ENCODE measurements around the gene TNFRSF1B. TPM values are rescaled to one million over a fixed set of nuclear protein-coding genes. Genes with fewer than 3 reads are reported as not detected.

The TNFRSF1B gene
- total RNA-seq, result 100 to 1,000 TPM; 218 to 255 (median 229) TPM

DNA sequence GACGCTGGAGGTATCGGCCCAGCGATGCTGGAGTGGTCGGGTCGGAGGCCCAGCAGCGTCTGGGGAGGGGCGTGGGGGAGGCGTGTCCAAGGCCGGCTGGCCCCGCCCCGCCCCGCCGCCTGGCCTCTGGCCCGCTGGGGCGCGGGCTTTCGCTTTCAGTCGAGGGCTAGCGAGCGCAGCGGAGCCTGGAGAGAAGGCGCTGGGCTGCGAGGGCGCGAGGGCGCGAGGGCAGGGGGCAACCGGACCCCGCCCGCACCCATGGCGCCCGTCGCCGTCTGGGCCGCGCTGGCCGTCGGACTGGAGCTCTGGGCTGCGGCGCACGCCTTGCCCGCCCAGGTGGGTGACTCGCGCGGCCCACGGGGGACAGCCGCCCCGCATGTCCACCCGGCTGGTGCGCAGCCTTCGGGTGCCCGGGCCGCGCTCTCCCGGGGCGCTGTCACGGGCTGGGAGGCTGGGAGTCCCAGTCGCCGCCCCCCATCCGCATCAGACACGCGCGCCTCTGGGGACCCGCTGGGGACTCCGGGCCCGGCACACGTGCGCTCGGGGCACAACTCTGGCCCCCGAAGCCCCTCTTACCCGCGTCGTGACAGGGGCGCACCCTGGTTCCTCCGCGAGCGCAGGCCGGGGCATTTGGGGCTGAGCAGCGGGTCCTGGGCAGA, at the start of gene TNFRSF1B:
TNFRSF1B (plus strand) TSS at position 158 of the 659 bp plus-strand sequence; CDS start at position 259, 101 bp downstream.
- peaks cover 5% of the 10 kb centered on the region for H3K9me3 Mint-ChIP-seq
- H3K27me3 Mint-ChIP-seq (ENCODE audit: low read depth), result no peaks in the 10 kb centered on the region
- peaks cover 64% of the 10 kb centered on the region for H3K4me1 Mint-ChIP-seq (ENCODE audit: low read depth)
- ATAC-seq, result peak; percentile 72 to 74
- peaks cover 30% of the 10 kb centered on the region for H3K36me3 Mint-ChIP-seq (ENCODE audit: insufficient read depth)
- peak within 1 kb of the TSS; percentile 100 for H3K4me3 Mint-ChIP-seq
- DNase-seq, result peak; percentile 70

- DNase-seq, result no peak
- no peak for ATAC-seq
- Mint-ChIP-seq H3K36me3 (ENCODE audit: insufficient read depth) (peaks cover 2% of the 10 kb centered on the region), H3K4me1 (ENCODE audit: low read depth) (peaks cover 38% of the 10 kb centered on the region), H3K4me3 (no peak overlapping the region), H3K9me3 (peaks cover 4% of the 10 kb centered on the region), H3K27me3 (ENCODE audit: low read depth) (no peaks in the 10 kb centered on the region)
These were observed 45.4 kb upstream of the TNFRSF1B start for GRCh38 chr1:12121212-12122003.

DNA sequence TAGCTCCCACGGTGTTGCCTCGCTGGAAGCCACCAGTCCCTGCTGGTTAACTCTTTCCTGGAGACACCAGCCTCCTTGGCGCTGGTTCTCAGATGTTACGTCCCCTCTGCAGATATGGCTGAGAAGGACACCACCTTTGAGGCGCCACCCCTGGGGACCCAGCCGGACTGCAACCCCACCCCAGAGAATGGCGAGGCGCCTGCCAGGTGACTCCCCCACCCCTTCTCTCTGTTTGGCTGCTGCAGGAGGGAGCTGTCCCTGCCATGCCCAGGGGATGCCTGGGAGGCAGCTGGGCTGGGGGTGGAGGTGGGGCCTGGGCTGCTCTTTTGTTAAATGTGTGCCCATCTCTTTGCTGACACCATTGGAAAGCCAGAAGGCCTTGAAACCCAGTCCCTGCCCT, 43.6 kb upstream of the TNFRSF1B start:
- H3K36me3 Mint-ChIP-seq (ENCODE audit: insufficient read depth), result peaks cover 2% of the 10 kb centered on the region
- peaks cover 4% of the 10 kb centered on the region for H3K9me3 Mint-ChIP-seq
- DNase-seq, result no peak
- peaks cover 52% of the 10 kb centered on the region for H3K4me1 Mint-ChIP-seq (ENCODE audit: low read depth)
- no peak for ATAC-seq
- no peak overlapping the region for H3K4me3 Mint-ChIP-seq
- no peaks in the 10 kb centered on the region for H3K27me3 Mint-ChIP-seq (ENCODE audit: low read depth)

- Mint-ChIP-seq H3K36me3 (ENCODE audit: insufficient read depth) (peaks cover 2% of the 10 kb centered on the region), H3K9me3 (peaks cover 4% of the 10 kb centered on the region), H3K4me1 (ENCODE audit: low read depth) (peaks cover 49% of the 10 kb centered on the region), H3K4me3 (no peak overlapping the region), H3K27me3 (ENCODE audit: low read depth) (no peaks in the 10 kb centered on the region)
- DNase-seq, result peak; percentile 82
- peak in 1 of 2 donors; percentile 41 for ATAC-seq
These were observed 41.9 kb upstream of the TNFRSF1B start for GRCh38 chr1:12124693-12125421.

DNA sequence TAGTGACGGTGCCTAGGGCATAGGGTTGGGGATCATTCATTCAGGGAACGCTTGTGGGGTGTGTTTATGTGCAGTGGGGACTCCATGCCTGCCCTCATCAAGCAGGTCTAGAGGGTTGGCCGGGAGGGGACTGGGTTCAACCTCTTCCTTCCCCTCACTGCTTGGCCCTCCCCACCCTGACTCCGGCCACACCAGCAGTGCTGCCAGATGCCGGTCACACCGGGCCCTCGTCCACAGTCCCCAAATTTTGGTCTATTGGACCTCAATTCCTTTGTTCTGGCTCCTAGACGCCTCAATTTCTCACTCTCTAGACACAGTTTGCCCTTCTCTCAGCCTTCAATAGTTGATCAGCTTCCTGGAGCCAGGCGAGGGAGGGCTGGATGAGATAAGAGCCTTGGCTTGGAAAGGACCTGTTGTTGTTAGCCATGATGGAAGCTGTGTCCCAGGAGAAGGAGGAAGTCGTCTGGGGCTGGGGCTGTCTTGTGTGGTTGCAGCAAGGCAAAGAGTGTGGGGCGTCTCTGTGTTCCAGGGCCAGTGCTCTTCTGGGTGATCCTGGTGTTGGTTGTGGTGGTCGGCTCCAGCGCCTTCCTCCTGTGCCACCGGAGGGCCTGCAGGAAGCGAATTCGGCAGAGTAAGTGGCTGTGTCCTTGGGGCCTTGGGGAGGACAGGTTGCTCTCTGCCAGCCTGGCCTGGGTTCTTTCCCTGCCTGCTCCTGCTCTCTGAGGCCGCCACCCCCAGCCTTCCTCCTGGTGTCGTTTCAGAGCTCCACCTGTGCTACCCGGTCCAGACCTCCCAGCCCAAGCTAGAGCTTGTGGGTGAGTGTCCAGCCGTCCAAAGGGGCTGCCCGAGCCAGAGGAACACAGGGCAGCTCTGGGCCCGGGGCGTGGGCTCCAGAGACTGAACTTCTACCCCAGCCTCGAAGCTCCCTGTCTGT, 41.1 kb upstream of the TNFRSF1B start:
- Mint-ChIP-seq H3K4me1 (ENCODE audit: low read depth) (peaks cover 45% of the 10 kb centered on the region), H3K9me3 (no peaks in the 10 kb centered on the region), H3K4me3 (no peak overlapping the region)

GRCh38 chr1:12126781-12127180, 40.0 kb upstream of the TNFRSF1B start:
- no peaks in the 10 kb centered on the region for H3K27me3 Mint-ChIP-seq (ENCODE audit: low read depth)
- DNase-seq (no peak), ATAC-seq (peak; percentile 2)
- no peaks in the 10 kb centered on the region for H3K9me3 Mint-ChIP-seq
- H3K4me1 Mint-ChIP-seq (ENCODE audit: low read depth), result peaks cover 36% of the 10 kb centered on the region
- no peak overlapping the region for H3K4me3 Mint-ChIP-seq
- H3K36me3 Mint-ChIP-seq (ENCODE audit: insufficient read depth), result no peaks in the 10 kb centered on the region

More for the DNA sequence above, 41.1 kb upstream of the TNFRSF1B start:
- H3K27me3 Mint-ChIP-seq (ENCODE audit: low read depth), result no peaks in the 10 kb centered on the region
- no peaks in the 10 kb centered on the region for H3K36me3 Mint-ChIP-seq (ENCODE audit: insufficient read depth)
- no peak for DNase-seq
- no peak for ATAC-seq

DNA sequence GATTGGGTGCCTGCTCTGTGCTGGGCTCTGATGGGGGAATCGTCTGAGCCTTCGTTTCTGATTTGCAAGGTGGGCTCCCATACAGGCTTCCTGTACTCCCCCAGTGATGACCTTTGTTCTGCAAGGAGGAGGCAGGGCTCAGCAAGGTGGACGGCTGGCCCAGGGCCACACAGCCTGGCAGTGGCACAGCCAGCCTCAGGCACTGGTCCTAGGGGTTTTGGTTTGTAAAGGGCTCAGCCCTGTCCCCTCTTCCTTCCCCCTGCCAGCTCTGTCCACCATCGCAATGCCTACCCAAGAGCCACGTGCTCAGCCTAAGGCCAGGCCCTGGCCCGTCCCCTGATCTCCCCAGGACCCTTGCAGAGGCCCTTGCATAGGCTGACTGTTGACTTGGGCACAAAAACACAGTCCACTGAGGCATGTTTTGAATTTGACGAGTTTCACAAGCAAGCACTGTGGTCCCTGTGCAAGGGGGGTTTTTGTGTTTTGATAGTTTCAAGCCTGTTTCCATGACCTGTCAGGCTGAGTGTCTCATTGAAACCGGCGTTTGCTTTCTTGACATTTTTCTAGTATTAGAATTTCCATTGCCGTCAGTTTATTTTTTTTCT, 39.5 kb upstream of the TNFRSF1B start:
- ATAC-seq (peak; percentile 80 to 89), DNase-seq (no peak)
- Mint-ChIP-seq H3K9me3 (no peaks in the 10 kb centered on the region), H3K4me1 (ENCODE audit: low read depth) (peaks cover 40% of the 10 kb centered on the region), H3K4me3 (peak overlapping the region; percentile 11), H3K36me3 (ENCODE audit: insufficient read depth) (no peaks in the 10 kb centered on the region), H3K27me3 (ENCODE audit: low read depth) (no peaks in the 10 kb centered on the region)

- DNase-seq (no peak), ATAC-seq (no peak)
- Mint-ChIP-seq H3K4me1 (ENCODE audit: low read depth) (peaks cover 48% of the 10 kb centered on the region), H3K9me3 (no peaks in the 10 kb centered on the region), H3K36me3 (ENCODE audit: insufficient read depth) (no peaks in the 10 kb centered on the region), H3K4me3 (no peak overlapping the region), H3K27me3 (ENCODE audit: low read depth) (no peaks in the 10 kb centered on the region)
These were observed 38.7 kb upstream of the TNFRSF1B start for GRCh38 chr1:12128120-12128519.

DNA sequence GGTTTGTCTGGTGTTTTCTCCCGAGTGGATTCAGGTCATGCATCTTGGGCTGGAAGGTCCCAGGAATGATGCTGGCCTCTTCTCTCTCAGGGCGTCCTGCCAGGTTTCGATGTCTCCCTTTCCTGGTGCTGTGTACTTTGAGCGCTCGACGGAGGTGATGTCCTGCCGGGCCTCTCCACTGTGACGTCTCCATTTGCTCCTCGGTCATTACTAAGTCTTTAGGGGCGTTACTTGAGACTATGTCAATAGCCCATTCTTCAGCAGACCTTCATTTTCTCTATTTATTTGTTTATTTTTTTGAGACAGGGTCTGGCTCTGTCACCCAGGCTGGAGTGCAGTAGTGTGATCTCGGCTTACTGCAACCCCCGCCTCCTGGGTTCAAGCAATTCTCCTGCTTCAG, 37.2 kb upstream of the TNFRSF1B start:
- H3K27me3 Mint-ChIP-seq (ENCODE audit: low read depth), result no peaks in the 10 kb centered on the region

GRCh38 chr1:12130466-12131130, 36.2 kb upstream of the TNFRSF1B start:
- Mint-ChIP-seq H3K36me3 (ENCODE audit: insufficient read depth) (no peaks in the 10 kb centered on the region), H3K4me3 (no peak overlapping the region), H3K4me1 (ENCODE audit: low read depth) (peaks cover 51% of the 10 kb centered on the region), H3K9me3 (no peaks in the 10 kb centered on the region), H3K27me3 (ENCODE audit: low read depth) (no peaks in the 10 kb centered on the region)
- ATAC-seq, result no peak
- no peak for DNase-seq

More for the DNA sequence above, 37.2 kb upstream of the TNFRSF1B start:
- Mint-ChIP-seq H3K36me3 (ENCODE audit: insufficient read depth) (no peaks in the 10 kb centered on the region), H3K4me1 (ENCODE audit: low read depth) (peaks cover 59% of the 10 kb centered on the region), H3K9me3 (no peaks in the 10 kb centered on the region), H3K4me3 (no peak overlapping the region)
- DNase-seq (no peak), ATAC-seq (no peak)

DNA sequence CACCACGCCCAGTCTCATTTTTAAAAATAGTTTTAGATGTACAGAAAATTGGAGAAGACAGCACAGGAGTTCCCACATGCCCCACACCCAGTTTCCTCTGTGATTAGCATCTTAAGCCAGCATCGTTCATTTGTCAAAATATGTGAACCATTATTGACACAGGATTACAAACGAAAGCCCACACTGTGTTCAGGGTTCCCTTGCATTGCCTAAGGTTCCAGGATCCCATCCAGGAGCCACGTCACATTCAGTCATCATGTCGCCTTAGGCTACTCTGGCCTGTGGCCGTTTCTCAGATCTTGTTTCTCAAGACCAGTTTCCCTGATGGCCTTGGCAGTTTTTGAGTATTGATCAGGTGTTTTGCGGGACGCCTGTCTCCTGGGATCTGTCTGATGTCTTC, 34.7 kb upstream of the TNFRSF1B start:
- no peak overlapping the region for H3K4me3 Mint-ChIP-seq
- no peaks in the 10 kb centered on the region for H3K9me3 Mint-ChIP-seq
- no peak for ATAC-seq
- no peak for DNase-seq
- H3K36me3 Mint-ChIP-seq (ENCODE audit: insufficient read depth), result no peaks in the 10 kb centered on the region
- no peaks in the 10 kb centered on the region for H3K27me3 Mint-ChIP-seq (ENCODE audit: low read depth)
- peaks cover 39% of the 10 kb centered on the region for H3K4me1 Mint-ChIP-seq (ENCODE audit: low read depth)

GRCh38 chr1:12134716-12135115, 32.1 kb upstream of the TNFRSF1B start:
- ATAC-seq, result no peak
- Mint-ChIP-seq H3K36me3 (ENCODE audit: insufficient read depth) (no peaks in the 10 kb centered on the region), H3K27me3 (ENCODE audit: low read depth) (no peaks in the 10 kb centered on the region)

DNA sequence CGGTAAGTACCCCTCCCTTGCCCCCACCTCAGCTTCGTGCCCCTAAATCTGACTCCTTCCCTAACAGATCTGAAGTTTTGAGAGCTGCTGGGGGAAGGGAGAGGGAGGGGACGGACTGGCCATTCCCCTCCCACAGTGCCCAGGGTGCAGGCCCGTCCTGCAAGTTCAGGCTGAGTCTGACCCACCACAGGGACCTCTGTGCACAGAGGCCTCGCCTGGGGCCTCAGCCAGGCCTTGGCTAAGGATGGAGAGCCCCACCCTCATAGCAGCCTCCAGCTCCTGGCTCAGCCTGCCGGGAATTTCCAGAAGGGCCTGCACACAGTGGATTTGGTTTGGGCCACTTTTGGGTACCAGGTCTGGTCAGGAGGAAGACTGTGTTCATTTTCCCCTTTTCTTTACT, 31.2 kb upstream of the TNFRSF1B start:
- H3K4me1 Mint-ChIP-seq (ENCODE audit: low read depth), result peaks cover 37% of the 10 kb centered on the region
- DNase-seq, result no peak
- no peaks in the 10 kb centered on the region for H3K36me3 Mint-ChIP-seq (ENCODE audit: insufficient read depth)
- H3K4me3 Mint-ChIP-seq, result no peak overlapping the region
- H3K9me3 Mint-ChIP-seq, result no peaks in the 10 kb centered on the region
- ATAC-seq, result no peak
- H3K27me3 Mint-ChIP-seq (ENCODE audit: low read depth), result no peaks in the 10 kb centered on the region

More at GRCh38 chr1:12134716-12135115, 32.1 kb upstream of the TNFRSF1B start:
- DNase-seq, result no peak
- Mint-ChIP-seq H3K9me3 (no peaks in the 10 kb centered on the region), H3K4me1 (ENCODE audit: low read depth) (peaks cover 38% of the 10 kb centered on the region), H3K4me3 (no peak overlapping the region)
